ENCODE data around the gene SGMS2.
A peak's percentile ranks its signal among the peaks of the same experiment; 100 is the strongest.
"Not testable (repeated sequence)": the region's sequence is repeated elsewhere in the genome, so short reads cannot be mapped to it uniquely, and the experiment has no call there.

SGMS2 gene

GRCh38 chr4:107908377-107908776 is 83.6 kb downstream of the SGMS2 start:
- no peak for DNase-seq (ENCODE audit: low read depth in 3 of 3)

- DNase-seq (ENCODE audit: low read depth in 3 of 3) = peak in 1 of 3 experiments; percentile 7
Measured at GRCh38 chr4:107913283-107913899, 88.7 kb downstream of the SGMS2 start.

- DNase-seq (ENCODE audit: low read depth in 3 of 3) = no peak
Measured at GRCh38 chr4:107915220-107915619, 90.5 kb downstream of the SGMS2 start.

GRCh38 chr4:107916623-107917022 is 91.9 kb downstream of the SGMS2 start:
- DNase-seq (ENCODE audit: low read depth in 3 of 3) = no peak

GRCh38 chr4:107917500-107917899 is 92.8 kb downstream of the SGMS2 start:
- no peak for DNase-seq (ENCODE audit: low read depth in 3 of 3)

GRCh38 chr4:107922486-107923473 is 98.0 kb downstream of the SGMS2 start:
- no peak for DNase-seq (ENCODE audit: low read depth in 3 of 3)

- not testable (repeated sequence) for DNase-seq (ENCODE audit: low read depth in 3 of 3)
Measured at GRCh38 chr4:107925713-107926112, 101.0 kb downstream of the SGMS2 start.

GRCh38 chr4:107926875-107927274 is 102.1 kb downstream of the SGMS2 start:
- not testable (repeated sequence) for DNase-seq (ENCODE audit: low read depth in 3 of 3)

- peak; percentile 62 to 68 (median 67) for DNase-seq (ENCODE audit: low read depth in 3 of 3)
Measured at GRCh38 chr4:107930821-107931774, 106.4 kb downstream of the SGMS2 start, which contains the start of gene CYP2U1. Gene CYP2U1, plus strand, starts transcription at chr4:107931549. Its CDS starts 95 bp downstream, at chr4:107931644.

GRCh38 chr4:107931775-107932321 is 107.1 kb downstream of the SGMS2 start:
- peak in 2 of 3 experiments; percentile 6 to 17 for DNase-seq (ENCODE audit: low read depth in 3 of 3)

- DNase-seq (ENCODE audit: low read depth in 3 of 3) = no peak
Measured at GRCh38 chr4:107935246-107935645, 110.5 kb downstream of the SGMS2 start.

- no peak for DNase-seq (ENCODE audit: low read depth in 3 of 3)
Measured at GRCh38 chr4:107937040-107937439, 112.3 kb downstream of the SGMS2 start.

GRCh38 chr4:107939307-107939706 is 114.6 kb downstream of the SGMS2 start:
- no peak for DNase-seq (ENCODE audit: low read depth in 3 of 3)

GRCh38 chr4:107945809-107946208 is 121.1 kb downstream of the SGMS2 start:
- DNase-seq (ENCODE audit: low read depth in 3 of 3) = no peak

GRCh38 chr4:107950746-107951540 is 126.2 kb downstream of the SGMS2 start:
- DNase-seq (ENCODE audit: low read depth in 3 of 3) = no peak

GRCh38 chr4:107951551-107951950 is 126.8 kb downstream of the SGMS2 start:
- no peak for DNase-seq (ENCODE audit: low read depth in 3 of 3)

- DNase-seq (ENCODE audit: low read depth in 3 of 3) = no peak
Measured at GRCh38 chr4:107956011-107956410, 131.3 kb downstream of the SGMS2 start.

Measured in stimulated activated CD4-positive, alpha-beta T cell treated with anti-CD3 and anti-CD28 coated beads, TNF-alpha, amount 100 ng/mL, for 4 hours (primary cell).